ENCODE measurements around the gene OTOS. TPM values are rescaled to one million over a fixed set of nuclear protein-coding genes. Genes with fewer than 3 reads are reported as not detected.

OTOS gene
- total RNA-seq, 1 experiment from 2014 or later = not detected

DNA sequence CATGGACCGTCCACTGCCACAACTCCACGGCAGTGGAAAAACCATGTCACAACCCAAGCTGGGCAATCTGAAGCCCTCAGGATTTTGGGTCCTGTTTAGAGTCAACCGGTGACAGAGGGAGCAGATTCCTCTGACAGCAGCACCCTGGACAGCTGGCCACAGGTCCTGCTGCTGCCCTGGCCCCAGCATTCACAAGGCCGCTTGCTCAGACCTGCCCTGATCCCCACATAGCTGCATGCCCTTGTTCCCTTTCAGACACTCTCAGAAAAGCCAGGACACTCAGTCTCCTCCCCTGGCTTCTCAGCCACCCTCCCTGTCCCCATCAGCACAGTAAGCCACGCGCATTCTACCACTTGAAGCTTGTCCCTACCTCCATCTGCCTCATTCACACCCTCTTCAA, 6.0 kb downstream of the OTOS start:
- intact Hi-C loops (cut with micrococcal nuclease) = no loop called here
- no peak overlapping the region for H3K27ac ChIP-seq (ENCODE audit: low read depth, low read length)
- peak overlapping the region; percentile 95; the same call in 1 of the 2 replicates for H3K9ac ChIP-seq (ENCODE audit: low read length)
- H2AFZ ChIP-seq (ENCODE audit: low read depth, low read length, poor library complexity, severe bottlenecking) = no peak overlapping the region
- DNase-seq (ENCODE audit: low read depth, low spot score) = no peak
- no peak for ATAC-seq
- TF ChIP-seq CEBPB (IDR thresholded peaks at IDR 0.05; ENCODE audit: low read depth) (no peak), EZH2phosphoT487 (IDR thresholded peaks at IDR 0.05; ENCODE audit: borderline replicate concordance) (no peak), TCF7L2 (IDR thresholded peaks at IDR 0.05; ENCODE audit: borderline replicate concordance, extremely low read depth, insufficient read depth, insufficient read length) (no peak), ZFX (IDR thresholded peaks at IDR 0.05) (no peak), POLR2AphosphoS5 (IDR thresholded peaks at IDR 0.05; ENCODE audit: low read depth, low read length) (no peak), FOSL1 (IDR thresholded peaks at IDR 0.05; ENCODE audit: low read depth) (no peak), SRF (IDR thresholded peaks at IDR 0.05; ENCODE audit: low read depth) (no peak), SP1 (IDR thresholded peaks at IDR 0.05; ENCODE audit: low read depth) (no peak), EGR1 (IDR thresholded peaks at IDR 0.05; ENCODE audit: low read depth) (no peak), YY1 (IDR thresholded peaks at IDR 0.05; ENCODE audit: extremely low read depth, insufficient replicate concordance, low read depth, low read length) (no peak)
- TF ChIP-seq, protein P1, sequence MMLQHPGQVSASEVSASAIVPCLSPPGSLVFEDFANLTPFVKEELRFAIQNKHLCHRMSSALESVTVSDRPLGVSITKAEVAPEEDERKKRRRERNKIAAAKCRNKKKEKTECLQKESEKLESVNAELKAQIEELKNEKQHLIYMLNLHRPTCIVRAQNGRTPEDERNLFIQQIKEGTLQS (IDR thresholded peaks at IDR 0.05) = no peak
- TF ChIP-seq, protein P2, sequence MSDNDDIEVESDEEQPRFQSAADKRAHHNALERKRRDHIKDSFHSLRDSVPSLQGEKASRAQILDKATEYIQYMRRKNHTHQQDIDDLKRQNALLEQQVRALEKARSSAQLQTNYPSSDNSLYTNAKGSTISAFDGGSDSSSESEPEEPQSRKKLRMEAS (IDR thresholded peaks at IDR 0.05) = no peak
- H3K9me3 ChIP-seq (ENCODE audit: control insufficient read depth in 1 of 2, insufficient read depth in 1 of 2, low read depth in 1 of 2, low read length in 2 of 2) = no peaks in the 10 kb centered on the region
- H3K4me1 ChIP-seq (ENCODE audit: control insufficient read depth in 1 of 2, insufficient read depth in 2 of 2, low read length in 2 of 2) = peaks cover 7 to 18% of the 10 kb centered on the region in 2 experiments; a peak in 3 of 4 replicates
- no peaks in the 10 kb centered on the region for H4K20me1 ChIP-seq (ENCODE audit: insufficient read depth)
- peak overlapping the region; percentile 93 for H3K4me2 ChIP-seq (ENCODE audit: low read length)
- H3K4me3 ChIP-seq (replicated peaks in 1 of 2; ENCODE audit: low read depth in 1 of 2, low read length in 2 of 2) = peak overlapping the region; percentile 67 to 99
- POLR2A ChIA-PET = interaction anchor here (0.8 kb wide), 1 partner anchor 109 kb away, joined by 4 read pairs; the partner anchor contains the start of gene NDUFA10
- H3K79me2 ChIP-seq (ENCODE audit: insufficient read depth, low read length) = peaks cover 31% of the 10 kb centered on the region
- RAD21 ChIA-PET (ENCODE audit: low non-redundant PET in 1 of 2, low total read pairs in 2 of 2, uncharacterized antibody in 2 of 2, unreplicated experiment in 2 of 2) = no interaction called here
- H3K36me3 ChIP-seq (ENCODE audit: control insufficient read depth in 1 of 2, insufficient read depth in 2 of 2, low read length in 2 of 2) = peaks cover 24 to 32% of the 10 kb centered on the region in 2 experiments; a peak in 3 of 4 replicates
- BruUV-seq (replicated peaks) = no TSS peak
- no peaks in the 10 kb centered on the region for H3K27me3 ChIP-seq (ENCODE audit: insufficient read depth, low read length)
- no peaks in the 10 kb centered on the region for H3K9me2 ChIP-seq (ENCODE audit: insufficient read depth)
- CTCF ChIA-PET = no interaction called here

All from HCT116 (cell line).